ENCODE results near the gene MKX. TPM values are rescaled to one million over a fixed set of nuclear protein-coding genes. Genes with fewer than 3 reads are reported as not detected.

Gene MKX
- total RNA-seq, 1 donor from 2014 or later: 0.80 TPM

DNA sequence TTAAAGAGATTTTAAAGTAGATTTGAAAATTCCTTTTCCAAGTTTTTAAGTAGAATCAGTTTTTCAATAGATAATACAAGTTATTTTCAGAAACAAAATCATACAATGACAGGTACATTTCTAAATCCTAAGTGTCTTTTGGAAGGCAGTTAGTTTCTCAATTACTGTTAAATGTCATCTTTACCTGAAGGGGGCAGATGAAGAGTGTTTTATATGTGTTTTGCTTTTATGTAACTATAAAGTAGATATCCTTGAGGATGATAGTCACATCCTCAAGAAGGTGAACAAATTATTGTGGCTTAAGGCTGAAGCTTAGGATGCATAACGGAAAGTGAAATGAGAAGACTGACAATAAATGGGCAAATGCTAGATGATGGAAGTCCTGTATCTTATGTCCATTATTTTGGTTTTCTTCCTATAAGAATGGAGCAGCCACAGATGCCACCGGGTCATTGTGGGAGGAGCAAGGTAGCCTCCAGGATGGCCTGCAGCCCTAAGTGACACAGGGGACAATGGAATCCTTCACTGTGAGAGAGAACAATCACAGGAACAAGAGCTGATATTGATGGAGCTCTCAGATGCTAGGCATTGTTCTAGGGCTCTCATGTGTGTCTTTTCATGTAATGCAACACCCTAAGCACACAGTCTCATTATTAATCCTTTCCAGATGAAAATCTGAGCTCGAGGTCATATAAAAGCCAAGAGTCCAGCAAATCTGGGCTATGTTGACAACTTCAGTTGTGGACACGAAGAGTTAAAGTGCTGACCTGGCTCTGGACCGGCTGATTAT is 14.1 kb upstream of the MKX start:
- H3K27me3 Mint-ChIP-seq (ENCODE audit: unreplicated experiment): no peaks in the 10 kb centered on the region

DNA sequence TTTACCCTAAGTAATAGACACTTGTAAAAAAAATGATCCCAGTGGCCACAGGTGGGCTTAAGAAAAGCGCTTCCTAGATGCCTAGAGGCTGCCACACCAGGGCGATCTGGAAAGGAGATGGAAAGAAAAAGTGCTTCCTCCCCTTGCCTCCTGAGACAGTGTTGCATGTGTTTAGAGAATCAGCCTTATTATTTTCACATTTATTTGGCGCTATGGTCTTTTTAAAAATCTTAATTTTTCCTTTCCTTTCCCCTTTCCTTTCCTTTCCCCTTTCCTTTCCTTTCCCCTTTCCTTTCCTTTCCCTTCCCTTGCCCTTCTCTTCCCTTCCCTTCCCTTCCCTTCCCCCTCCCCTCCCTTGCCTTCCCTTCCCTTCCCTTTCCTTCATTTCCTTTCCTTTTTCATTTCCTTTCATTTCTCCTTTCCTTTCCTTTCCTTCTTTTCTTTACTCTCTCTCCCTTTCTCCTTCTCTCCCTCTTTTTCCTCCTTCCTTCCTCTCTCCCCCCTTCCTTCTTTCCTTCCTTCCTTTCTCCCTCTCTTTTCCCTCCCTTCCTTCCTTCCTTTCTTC is 7.1 kb upstream of the MKX start:
- Mint-ChIP-seq H3K9me3 (ENCODE audit: unreplicated experiment) (no peaks in the 10 kb centered on the region), H3K36me3 (ENCODE audit: low read depth, unreplicated experiment) (no peaks in the 10 kb centered on the region), H3K4me3 (ENCODE audit: unreplicated experiment) (no peak overlapping the region), H3K27ac (ENCODE audit: unreplicated experiment) (no peak overlapping the region), H3K4me1 (ENCODE audit: unreplicated experiment) (no peaks in the 10 kb centered on the region), H3K27me3 (ENCODE audit: unreplicated experiment) (no peaks in the 10 kb centered on the region)
- no peak for DNase-seq (ENCODE audit: low spot score)
- TF ChIP-seq CTCF (IDR thresholded peaks at IDR 0.05; ENCODE audit: unreplicated experiment): no peak

More for the DNA sequence above, 14.1 kb upstream of the MKX start:
- no peak overlapping the region for H3K4me3 Mint-ChIP-seq (ENCODE audit: unreplicated experiment)
- TF ChIP-seq CTCF (IDR thresholded peaks at IDR 0.05; ENCODE audit: unreplicated experiment): no peak
- DNase-seq (ENCODE audit: low spot score): peak; percentile 12
- H3K27ac Mint-ChIP-seq (ENCODE audit: unreplicated experiment): peak overlapping the region; percentile 61
- H3K36me3 Mint-ChIP-seq (ENCODE audit: low read depth, unreplicated experiment): no peaks in the 10 kb centered on the region
- peaks cover 9% of the 10 kb centered on the region for H3K4me1 Mint-ChIP-seq (ENCODE audit: unreplicated experiment)
- H3K9me3 Mint-ChIP-seq (ENCODE audit: unreplicated experiment): no peaks in the 10 kb centered on the region

- Mint-ChIP-seq H3K27me3 (ENCODE audit: unreplicated experiment) (peaks cover 22% of the 10 kb centered on the region), H3K4me3 (ENCODE audit: unreplicated experiment) (no peak overlapping the region), H3K27ac (ENCODE audit: unreplicated experiment) (no peak overlapping the region), H3K36me3 (ENCODE audit: low read depth, unreplicated experiment) (peaks cover 4% of the 10 kb centered on the region), H3K4me1 (ENCODE audit: unreplicated experiment) (peaks cover 17% of the 10 kb centered on the region), H3K9me3 (ENCODE audit: unreplicated experiment) (no peaks in the 10 kb centered on the region)
- no peak for TF ChIP-seq CTCF (IDR thresholded peaks at IDR 0.05; ENCODE audit: unreplicated experiment)
- DNase-seq (ENCODE audit: low spot score): no peak
These were observed 3.0 kb upstream of the MKX start for GRCh38 chr10:27748601-27749000.

DNA sequence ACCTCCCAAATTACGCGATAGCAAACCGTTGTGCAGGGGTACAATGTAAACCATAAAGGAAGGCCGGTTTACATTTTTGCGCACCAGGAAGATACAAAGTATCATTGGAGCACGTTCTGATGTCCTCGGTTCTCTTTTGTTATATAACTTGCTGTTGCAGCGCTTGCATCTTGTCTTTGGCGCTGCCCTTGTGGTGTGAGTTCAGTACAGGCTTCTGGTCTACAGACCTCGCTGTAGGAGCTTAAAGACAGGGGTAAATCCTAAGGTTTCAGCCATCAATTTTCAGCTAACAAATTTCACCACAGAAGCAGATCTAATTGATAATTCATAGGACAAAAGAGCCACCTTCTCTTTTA is 1.5 kb upstream of the MKX start:
- peak; percentile 15 for DNase-seq (ENCODE audit: low spot score)
- H3K36me3 Mint-ChIP-seq (ENCODE audit: low read depth, unreplicated experiment): peaks cover 4% of the 10 kb centered on the region
- peaks cover 24% of the 10 kb centered on the region for H3K27me3 Mint-ChIP-seq (ENCODE audit: unreplicated experiment)
- no peak for TF ChIP-seq CTCF (IDR thresholded peaks at IDR 0.05; ENCODE audit: unreplicated experiment)
- no peaks in the 10 kb centered on the region for H3K9me3 Mint-ChIP-seq (ENCODE audit: unreplicated experiment)
- H3K4me1 Mint-ChIP-seq (ENCODE audit: unreplicated experiment): peaks cover 17% of the 10 kb centered on the region
- no peak overlapping the region for H3K27ac Mint-ChIP-seq (ENCODE audit: unreplicated experiment)
- H3K4me3 Mint-ChIP-seq (ENCODE audit: unreplicated experiment): peak overlapping the region; percentile 83

Data from endothelial cell (in vitro differentiated cells).